ENCODE results near the gene NPDC1.
"Not testable (repeated sequence)": the region's sequence is repeated elsewhere in the genome, so short reads cannot be mapped to it uniquely, and the experiment has no call there.

Gene NPDC1

GRCh38 chr9:137068539-137069507 lies 22.8 kb upstream of the NPDC1 start:
- in situ Hi-C loops (cut with MboI; ENCODE audit: low sequenced_read_pairs), result no loop called here
- Histone ChIP-seq H3K27me3 (ENCODE audit: low read depth) (no peaks in the 10 kb centered on the region), H3K4me3 (peak overlapping the region; percentile 79)

GRCh38 chr9:137067860-137068538 lies 22.0 kb upstream of the NPDC1 start:
- no peaks in the 10 kb centered on the region for H3K27me3 ChIP-seq (ENCODE audit: low read depth)
- H3K4me3 ChIP-seq, result peak overlapping the region; percentile 79

More at GRCh38 chr9:137068539-137069507, 22.8 kb upstream of the NPDC1 start:
- peak in 1 of 2 experiments; percentile 46 for DNase-seq (ENCODE audit: low spot score in 2 of 2)
- peaks cover 47% of the 10 kb centered on the region for H3K36me3 ChIP-seq (replicated peaks)
- peaks cover 15% of the 10 kb centered on the region for H3K4me1 ChIP-seq
- no peaks in the 10 kb centered on the region for H3K9me3 ChIP-seq

DNA sequence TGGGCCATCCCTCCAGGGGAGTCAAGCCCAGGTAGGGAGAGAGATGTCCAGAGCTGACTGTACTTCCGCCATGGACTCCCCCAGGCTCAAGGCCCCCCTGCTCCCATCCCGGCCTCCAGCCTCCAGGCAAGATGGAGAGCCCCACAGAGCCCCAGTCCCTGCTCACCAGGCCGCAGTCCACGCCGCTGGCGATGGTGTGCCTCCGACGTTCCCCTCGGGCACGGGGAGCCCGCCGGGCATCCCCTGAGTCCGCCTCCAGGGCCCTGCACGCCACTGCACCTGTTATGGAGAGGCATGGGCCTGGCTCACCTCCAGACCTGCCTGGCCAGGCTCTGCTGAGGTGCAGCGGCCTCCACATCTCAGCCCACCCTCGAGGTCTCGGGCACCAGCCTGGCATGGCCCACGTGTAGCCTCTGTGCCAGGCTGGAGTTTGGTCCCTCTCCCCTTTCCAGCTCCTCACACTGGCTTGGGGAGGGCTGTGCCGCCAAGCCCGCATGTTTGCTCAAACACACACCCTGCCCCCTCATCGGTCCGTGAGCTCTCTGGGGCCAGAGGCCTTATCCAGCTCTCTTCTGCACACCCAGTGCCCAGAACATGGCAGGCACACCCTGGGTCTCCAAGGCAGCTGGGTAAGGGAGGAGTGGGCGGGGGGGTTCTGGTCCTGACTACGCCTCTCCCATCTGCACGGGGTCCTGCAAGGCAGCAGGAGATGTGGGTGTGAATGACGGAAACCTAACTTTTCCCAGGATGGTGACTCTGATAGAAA lies 20.3 kb upstream of the NPDC1 start:
- in situ Hi-C loops (cut with MboI; ENCODE audit: low sequenced_read_pairs), result no loop called here
- Histone ChIP-seq H3K4me1 (peaks cover 13% of the 10 kb centered on the region), H3K9me3 (no peaks in the 10 kb centered on the region), H3K27me3 (ENCODE audit: low read depth) (no peaks in the 10 kb centered on the region), H3K4me3 (no peak overlapping the region), H3K36me3 (replicated peaks) (peaks cover 50% of the 10 kb centered on the region)
- no peak for DNase-seq (ENCODE audit: low spot score in 2 of 2)

More at GRCh38 chr9:137067860-137068538, 22.0 kb upstream of the NPDC1 start:
- H3K36me3 ChIP-seq (replicated peaks), result peaks cover 50% of the 10 kb centered on the region
- in situ Hi-C loops (cut with MboI; ENCODE audit: low sequenced_read_pairs), result no loop called here
- H3K9me3 ChIP-seq, result no peaks in the 10 kb centered on the region
- peak; percentile 69 to 92 for DNase-seq (ENCODE audit: low spot score in 2 of 2)
- peaks cover 15% of the 10 kb centered on the region for H3K4me1 ChIP-seq

DNA sequence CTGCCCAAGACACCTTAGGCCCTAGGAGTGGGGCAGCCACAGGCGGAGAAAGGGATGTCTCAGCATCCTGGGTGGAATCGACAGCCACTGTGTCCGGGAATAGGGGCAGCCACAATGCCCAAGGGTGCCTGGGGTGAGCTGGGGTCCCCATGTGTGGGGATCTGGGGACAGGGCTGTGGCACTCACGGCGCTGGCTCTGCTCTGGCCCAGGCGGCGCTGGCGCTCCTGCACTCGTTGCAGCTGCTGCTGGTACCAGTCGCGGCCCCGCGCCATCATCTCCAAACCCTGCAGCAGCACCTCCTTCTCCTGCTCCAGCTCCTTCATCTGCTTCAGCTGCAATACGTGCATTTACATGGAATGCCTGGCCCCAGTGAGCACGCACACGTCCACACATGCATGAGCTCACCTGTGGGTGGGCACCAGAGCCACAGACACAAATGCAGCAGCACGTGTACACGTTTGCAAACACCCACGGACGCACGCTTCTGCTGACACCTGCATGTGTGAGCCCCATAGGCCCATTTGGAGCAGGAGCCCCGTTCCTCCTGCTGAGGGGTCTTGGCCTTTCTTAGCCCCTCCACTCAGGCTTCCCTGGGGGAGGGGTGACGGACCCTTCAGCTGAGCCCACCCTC lies 19.5 kb upstream of the NPDC1 start:
- no peaks in the 10 kb centered on the region for H3K27me3 ChIP-seq (ENCODE audit: low read depth)
- no peaks in the 10 kb centered on the region for H3K9me3 ChIP-seq
- peaks cover 50% of the 10 kb centered on the region for H3K36me3 ChIP-seq (replicated peaks)
- H3K4me3 ChIP-seq, result no peak overlapping the region
- in situ Hi-C loops (cut with MboI; ENCODE audit: low sequenced_read_pairs), result no loop called here
- no peak for DNase-seq (ENCODE audit: low spot score in 2 of 2)
- H3K4me1 ChIP-seq, result peaks cover 7% of the 10 kb centered on the region

GRCh38 chr9:137064880-137065164 lies 18.8 kb upstream of the NPDC1 start:
- Histone ChIP-seq H3K27me3 (ENCODE audit: low read depth) (no peaks in the 10 kb centered on the region), H3K36me3 (replicated peaks) (peaks cover 50% of the 10 kb centered on the region), H3K4me3 (no peak overlapping the region), H3K9me3 (no peaks in the 10 kb centered on the region), H3K4me1 (peaks cover 7% of the 10 kb centered on the region)
- DNase-seq (ENCODE audit: low spot score in 2 of 2), result no peak
- in situ Hi-C loops (cut with MboI; ENCODE audit: low sequenced_read_pairs), result no loop called here

DNA sequence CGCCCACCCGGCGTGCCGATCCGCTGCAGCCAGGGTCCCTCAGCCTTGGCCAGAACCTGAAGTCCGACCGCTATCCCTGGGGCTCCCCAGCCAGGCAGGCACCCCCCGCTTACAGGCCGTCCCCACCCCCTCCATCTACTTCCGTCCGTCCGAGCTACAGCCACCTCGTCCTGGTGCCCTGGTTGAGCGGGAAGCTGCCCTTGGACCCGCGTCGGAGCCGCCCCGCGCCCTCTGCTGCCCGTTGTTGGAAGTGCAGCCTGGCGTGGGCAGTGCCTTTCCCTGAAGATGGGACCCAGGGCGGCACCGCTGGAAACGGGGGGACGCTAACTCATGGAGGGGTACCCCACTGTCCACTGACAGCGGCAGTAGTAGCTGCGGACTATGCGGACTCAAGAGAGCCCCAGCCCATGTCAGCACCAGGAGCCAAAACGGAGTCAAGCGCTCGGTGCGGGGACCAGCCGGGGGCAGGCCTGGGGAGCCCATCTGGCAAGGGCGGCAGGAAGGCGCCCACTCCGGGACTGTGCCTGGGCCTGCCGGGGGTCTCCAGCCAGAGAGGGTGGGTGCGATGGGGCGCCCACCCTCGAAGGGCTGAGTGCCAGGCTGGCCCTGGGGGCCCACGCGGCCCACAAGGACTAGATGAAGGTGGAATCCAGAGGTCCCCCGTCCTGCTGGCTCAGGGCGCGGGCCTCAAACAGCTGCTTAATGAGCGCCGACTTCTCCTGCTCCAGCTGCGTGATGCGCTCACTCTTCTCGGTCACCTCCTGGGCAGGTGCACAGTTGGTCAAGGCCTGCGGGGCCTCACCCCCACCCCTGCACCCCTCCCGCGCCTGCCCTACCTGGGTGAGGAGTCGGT lies 18.3 kb upstream of the NPDC1 start:
- Histone ChIP-seq H3K36me3 (replicated peaks) (peaks cover 46% of the 10 kb centered on the region), H3K4me3 (no peak overlapping the region), H3K27me3 (ENCODE audit: low read depth) (no peaks in the 10 kb centered on the region), H3K9me3 (no peaks in the 10 kb centered on the region), H3K4me1 (peaks cover 7% of the 10 kb centered on the region)
- in situ Hi-C loops (cut with MboI; ENCODE audit: low sequenced_read_pairs), result no loop called here
- peak in 1 of 2 experiments; percentile 80 for DNase-seq (ENCODE audit: low spot score in 2 of 2)

DNA sequence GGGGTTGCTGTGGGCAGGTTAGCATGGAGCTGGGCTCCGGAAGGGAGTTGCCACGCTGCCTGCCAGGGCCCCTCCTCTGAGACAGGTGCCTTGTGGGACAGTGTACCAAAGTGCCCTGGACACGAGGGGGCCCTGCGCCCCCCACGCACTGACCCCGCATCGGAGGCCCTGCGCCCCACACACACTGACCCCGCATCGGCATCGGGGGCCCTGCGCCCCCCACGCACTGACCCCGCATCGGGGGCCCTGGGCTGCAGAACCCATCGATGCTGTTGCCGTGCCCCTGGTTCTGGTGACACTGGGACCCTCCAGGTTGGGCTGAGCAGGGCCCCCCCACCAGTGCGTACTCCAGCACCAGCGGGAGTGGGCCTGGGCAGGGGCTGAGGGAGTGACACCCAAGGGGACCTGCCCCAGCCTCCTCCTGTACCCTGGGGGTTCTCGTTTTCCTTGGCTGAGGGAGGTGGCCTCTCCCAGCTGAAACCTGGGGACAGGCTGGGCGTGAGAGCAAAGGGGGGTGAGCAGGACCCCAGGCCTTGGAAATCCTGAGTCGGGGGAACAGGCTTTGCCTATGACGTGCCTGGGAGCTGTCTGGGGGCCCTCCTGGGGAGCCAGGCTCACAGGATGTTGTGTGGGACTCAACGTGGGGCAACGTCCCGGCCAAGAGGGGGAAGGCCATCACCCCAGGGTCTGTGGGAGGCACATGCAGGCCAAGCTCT lies 17.5 kb upstream of the NPDC1 start:
- DNase-seq (ENCODE audit: low spot score in 2 of 2), result no peak
- Histone ChIP-seq H3K4me1 (peaks cover 5% of the 10 kb centered on the region), H3K4me3 (no peak overlapping the region), H3K36me3 (replicated peaks) (peaks cover 41% of the 10 kb centered on the region), H3K9me3 (no peaks in the 10 kb centered on the region), H3K27me3 (ENCODE audit: low read depth) (no peaks in the 10 kb centered on the region)
- in situ Hi-C loops (cut with MboI; ENCODE audit: low sequenced_read_pairs), result no loop called here

DNA sequence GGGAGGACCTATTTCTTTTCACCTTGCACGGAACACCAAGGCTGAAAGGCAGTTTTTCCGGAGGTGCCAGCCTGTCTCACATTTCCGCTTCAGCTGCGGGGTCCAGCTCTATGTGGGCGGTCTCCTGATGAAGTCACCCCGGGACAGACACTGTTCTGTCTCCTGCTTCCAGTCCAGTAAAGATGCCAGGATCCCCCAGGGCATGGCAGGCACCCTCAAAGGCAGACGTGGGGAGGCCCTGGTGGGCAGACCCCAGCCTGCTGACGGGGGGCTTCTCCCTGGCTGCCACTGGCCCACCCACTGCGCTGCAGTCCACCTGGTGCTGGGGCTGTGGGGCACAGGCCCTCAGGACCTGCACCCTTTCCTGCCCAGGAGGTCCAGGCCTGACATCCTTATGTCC lies 16.8 kb upstream of the NPDC1 start:
- DNase-seq (ENCODE audit: low spot score in 2 of 2); H3K27me3 ChIP-seq (ENCODE audit: low read depth); in situ Hi-C loops (cut with MboI; ENCODE audit: low sequenced_read_pairs); H3K4me1 ChIP-seq; H3K9me3 ChIP-seq; H3K4me3 ChIP-seq: not testable (repeated sequence)
- peaks cover 36% of the 10 kb centered on the region for H3K36me3 ChIP-seq (replicated peaks)

DNA sequence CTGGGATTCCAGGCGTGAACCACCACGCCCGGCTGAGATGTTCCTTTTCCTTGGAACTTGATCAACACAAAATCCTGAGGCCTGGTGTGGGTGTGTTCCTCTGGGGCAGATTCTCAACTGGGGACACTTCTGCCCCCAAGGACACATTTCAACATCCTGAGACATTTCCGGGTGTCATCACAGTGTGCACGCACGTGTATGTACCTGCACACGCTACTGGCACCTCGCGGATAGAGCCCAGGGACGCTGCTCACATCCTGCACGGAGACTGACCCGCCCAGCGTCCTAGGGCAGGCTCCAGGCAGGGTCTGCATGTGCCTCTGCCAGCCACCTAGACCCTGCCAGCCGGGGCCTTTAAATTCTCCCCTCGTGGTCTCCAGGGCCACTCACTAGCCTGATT lies 16.4 kb upstream of the NPDC1 start:
- Histone ChIP-seq H3K4me3 (no peak overlapping the region), H3K27me3 (ENCODE audit: low read depth) (no peaks in the 10 kb centered on the region), H3K4me1 (no peaks in the 10 kb centered on the region), H3K9me3 (no peaks in the 10 kb centered on the region), H3K36me3 (replicated peaks) (peaks cover 36% of the 10 kb centered on the region)
- in situ Hi-C loops (cut with MboI; ENCODE audit: low sequenced_read_pairs), result no loop called here
- no peak for DNase-seq (ENCODE audit: low spot score in 2 of 2)

DNA sequence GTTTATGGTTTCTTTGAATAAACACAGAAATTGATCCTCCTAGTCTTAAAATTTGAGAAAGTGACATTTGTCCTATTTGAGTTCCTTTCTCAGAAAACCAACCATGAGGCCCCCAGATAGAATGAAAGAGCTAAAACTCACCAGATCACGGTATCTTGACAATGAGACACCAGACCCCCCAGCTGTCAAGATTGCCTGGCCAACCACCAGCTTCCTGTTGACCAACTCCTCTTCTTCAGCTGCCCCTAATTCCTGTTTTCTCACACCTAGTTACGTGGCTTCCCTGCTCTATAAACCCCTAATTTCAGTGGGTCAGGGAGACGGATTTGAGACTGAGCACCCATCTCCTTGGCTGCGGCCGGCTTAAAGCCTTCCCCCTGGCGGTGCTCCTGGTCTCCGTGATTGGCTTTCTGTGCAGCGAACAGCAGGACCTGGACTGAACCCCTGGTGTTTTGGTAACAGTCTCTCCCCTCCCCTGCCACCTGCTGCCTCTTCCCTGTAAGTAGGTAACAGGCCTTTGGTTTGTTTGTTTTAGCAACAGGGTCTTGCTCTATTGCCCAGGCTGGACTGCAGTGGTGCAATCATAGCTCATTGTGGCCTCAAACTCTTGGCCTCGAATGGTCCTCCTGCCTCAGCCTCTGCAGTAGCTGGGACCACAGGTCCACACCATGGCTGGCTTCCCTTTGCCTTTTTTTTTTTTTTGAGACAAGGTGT lies 12.7 kb upstream of the NPDC1 start:
- in situ Hi-C loops (cut with MboI; ENCODE audit: low sequenced_read_pairs), result no loop called here

DNA sequence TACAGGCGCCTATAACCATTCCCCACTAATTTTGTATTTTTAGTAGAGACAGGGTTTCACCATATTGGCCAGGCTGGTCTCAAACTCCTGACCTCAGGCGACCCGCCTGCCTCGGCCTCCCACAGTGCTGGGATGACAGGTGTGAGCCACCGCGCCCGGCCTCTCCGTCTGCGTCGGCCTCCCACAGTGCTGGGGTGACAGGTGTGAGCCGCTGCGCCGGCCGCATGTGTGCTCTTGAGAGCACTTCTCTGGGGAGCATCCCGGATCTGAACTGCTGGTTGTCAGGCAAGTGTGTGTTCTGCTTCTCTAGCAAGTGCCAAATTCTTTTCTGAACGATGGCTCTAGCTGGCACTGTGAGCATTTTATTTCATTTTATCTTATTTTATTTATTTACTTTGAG lies 11.6 kb upstream of the NPDC1 start:
- in situ Hi-C loops (cut with MboI; ENCODE audit: low sequenced_read_pairs), result no loop called here
- no peak for DNase-seq (ENCODE audit: low spot score in 2 of 2)
- Histone ChIP-seq H3K9me3 (no peaks in the 10 kb centered on the region), H3K4me1 (0 out of 2 replicates have a peak, but pooled peaks cover 3% of the 10 kb centered on the region), H3K36me3 (replicated peaks) (no peaks in the 10 kb centered on the region), H3K4me3 (no peak overlapping the region), H3K27me3 (ENCODE audit: low read depth) (0 out of 2 replicates have a peak, but pooled peaks cover 1% of the 10 kb centered on the region)

More for the DNA sequence above, 12.7 kb upstream of the NPDC1 start:
- H3K4me3 ChIP-seq, result no peak overlapping the region
- no peaks in the 10 kb centered on the region for H3K9me3 ChIP-seq
- 0 out of 2 replicates have a peak, but pooled peaks cover 3% of the 10 kb centered on the region for H3K4me1 ChIP-seq
- peaks cover 1% of the 10 kb centered on the region for H3K36me3 ChIP-seq (replicated peaks)
- DNase-seq (ENCODE audit: low spot score in 2 of 2), result no peak
- H3K27me3 ChIP-seq (ENCODE audit: low read depth), result no peaks in the 10 kb centered on the region
